NCI-H446 treated with DMSO at 0.1 percent for 48 hours (cell line): ENCODE results near the gene ELP4.

Experiments used
- DNase-seq: peaks from one replicate; lab custom pipeline; 2025; lab: John Stamatoyannopoulos, UW

Gene ELP4

GRCh38 chr11:31779374-31779791 lies 269.8 kb downstream of the ELP4 start:
- peak; percentile 85 for DNase-seq

- DNase-seq = no peak
Observed at GRCh38 chr11:31780078-31780477, 270.5 kb downstream of the ELP4 start.

GRCh38 chr11:31780480-31780971 lies 271.0 kb downstream of the ELP4 start:
- DNase-seq = peak; percentile 83

GRCh38 chr11:31782257-31782656 lies 272.7 kb downstream of the ELP4 start:
- DNase-seq = no peak

DNA sequence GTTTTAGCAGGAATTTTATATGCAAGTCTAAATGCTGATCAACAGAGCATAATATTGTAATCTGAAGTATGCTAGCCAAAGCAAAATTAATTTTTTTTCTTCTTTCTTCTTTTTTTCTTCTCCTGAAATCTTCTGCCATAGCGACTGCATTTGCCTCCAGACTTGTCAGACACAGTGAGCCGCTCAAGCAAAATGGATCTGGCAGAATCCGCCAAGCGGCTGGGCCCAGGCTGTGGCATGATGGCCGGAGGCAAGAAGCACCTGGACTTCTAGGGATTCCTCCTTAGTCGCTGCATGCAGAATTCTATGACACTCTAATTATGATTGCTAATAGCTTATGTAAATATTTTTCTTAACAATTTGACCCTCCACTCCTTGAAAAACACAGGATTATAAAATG lies 273.7 kb downstream of the ELP4 start:
- peak; percentile 36 for DNase-seq

DNA sequence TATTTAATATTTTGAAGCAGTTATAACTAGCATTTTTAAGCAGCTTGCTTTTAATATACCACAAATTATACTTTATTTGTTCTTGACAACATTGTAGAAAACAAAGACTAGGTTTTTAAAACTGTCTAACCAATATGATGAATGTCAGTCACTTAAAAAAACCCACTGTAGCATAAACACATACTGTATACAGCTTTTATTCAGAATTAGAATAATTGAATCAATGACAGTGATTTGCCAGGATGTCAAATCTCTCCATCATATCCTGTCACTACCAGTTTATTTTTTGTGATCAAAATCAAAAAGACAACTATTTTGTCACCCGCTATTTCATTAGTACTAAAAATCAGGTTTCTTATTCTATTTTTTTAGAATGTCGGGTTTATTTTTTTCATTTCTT lies 275.0 kb downstream of the ELP4 start:
- no peak for DNase-seq

- no peak for DNase-seq
Observed at GRCh38 chr11:31786996-31787685, 277.6 kb downstream of the ELP4 start.

DNA sequence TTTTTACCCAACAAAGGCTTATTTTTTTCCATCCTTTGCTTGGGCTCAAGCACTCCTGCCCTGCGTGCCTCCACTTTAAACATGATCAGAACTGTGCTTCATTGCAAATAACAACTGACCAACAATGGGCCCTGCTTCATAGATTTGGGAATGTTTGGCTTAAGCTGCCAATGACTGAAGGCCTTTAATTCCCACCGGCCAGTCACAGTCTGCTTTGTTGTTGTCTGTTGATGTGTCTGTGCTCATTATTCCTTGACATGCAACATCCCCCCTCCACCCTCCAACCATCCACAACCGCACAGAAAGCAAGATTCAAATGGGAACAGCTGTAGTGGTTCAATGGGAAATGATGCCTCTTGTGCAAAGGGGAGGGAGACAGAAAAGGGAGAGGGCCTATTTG lies 278.5 kb downstream of the ELP4 start:
- no peak for DNase-seq

DNA sequence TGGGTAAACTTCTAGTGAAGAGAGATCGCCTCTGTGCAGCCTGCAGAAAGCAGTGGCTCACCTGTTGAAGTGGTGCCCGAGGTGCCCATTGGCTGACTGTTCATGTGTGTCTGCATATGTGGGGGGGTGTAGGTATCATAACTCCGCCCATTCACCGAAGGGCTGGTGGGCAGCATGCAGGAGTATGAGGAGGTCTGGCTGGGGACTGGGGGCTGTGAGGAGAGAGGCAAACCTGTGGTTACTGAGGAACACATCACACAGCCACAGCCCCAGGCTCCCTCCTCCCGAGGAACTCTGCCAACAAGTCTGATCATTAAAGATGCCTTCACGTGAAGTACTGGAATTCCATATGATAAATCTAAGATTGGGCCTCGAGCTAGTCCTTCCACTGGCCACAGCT lies 281.1 kb downstream of the ELP4 start:
- DNase-seq = no peak

GRCh38 chr11:31792036-31792435 lies 282.5 kb downstream of the ELP4 start:
- DNase-seq = no peak

- DNase-seq = no peak
Observed at GRCh38 chr11:31792456-31792855, 282.9 kb downstream of the ELP4 start.

DNA sequence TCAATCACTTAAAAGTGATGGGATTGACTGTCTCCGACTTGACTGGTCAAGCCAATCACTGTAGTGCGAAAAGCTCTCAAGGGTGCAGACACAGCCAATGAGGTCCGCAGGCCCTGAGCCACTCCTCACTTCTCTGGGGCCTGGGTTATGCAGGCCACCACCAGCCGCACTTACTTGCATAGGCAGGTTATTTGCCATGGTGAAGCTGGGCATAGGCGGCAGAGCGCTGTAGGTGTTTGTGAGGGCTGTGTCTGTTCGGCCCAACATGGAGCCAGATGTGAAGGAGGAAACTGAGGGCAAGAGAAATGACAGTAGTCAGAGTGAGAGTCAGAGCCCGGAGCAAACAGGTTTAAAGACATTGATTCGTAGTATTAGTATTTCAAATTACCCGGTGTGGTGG lies 283.7 kb downstream of the ELP4 start:
- no peak for DNase-seq

GRCh38 chr11:31794548-31794947 lies 285.0 kb downstream of the ELP4 start:
- no peak for DNase-seq

DNA sequence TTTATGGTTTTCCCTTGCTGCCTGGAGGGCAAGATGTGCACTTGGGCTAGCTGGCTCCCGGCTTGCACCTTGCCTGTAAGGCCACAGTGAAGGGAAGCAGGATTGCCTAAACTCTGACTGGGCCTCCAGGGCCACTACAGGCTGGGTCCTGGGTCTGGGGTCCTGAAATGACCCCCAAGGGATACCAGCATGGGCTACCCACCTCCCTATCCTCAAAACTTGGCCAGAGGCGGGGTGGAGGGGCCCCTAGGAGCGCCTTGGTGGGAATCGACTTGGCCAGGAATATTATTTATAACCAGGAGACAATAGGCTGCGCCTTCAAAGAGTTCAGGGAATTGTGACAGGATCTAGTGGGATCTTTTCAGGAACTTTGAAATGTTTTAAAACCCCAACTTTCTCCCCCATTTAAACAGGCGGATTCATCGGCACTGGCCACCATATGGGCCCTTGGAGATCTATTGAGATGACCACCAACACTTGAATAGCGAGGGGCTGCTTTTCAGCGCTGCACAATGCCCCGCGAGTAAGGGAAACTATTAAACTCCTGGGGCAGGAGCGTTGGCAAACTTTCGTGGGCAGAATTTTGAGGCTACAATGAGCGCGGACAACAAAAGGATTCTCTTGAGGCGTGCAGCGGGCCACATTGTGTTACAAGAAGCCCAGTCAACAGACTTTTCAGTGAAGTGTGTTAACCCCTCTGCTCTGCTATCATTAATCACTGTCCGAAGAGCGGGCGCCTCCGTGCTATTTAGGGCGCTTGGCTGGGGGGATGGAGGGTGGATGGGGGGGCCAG lies 286.3 kb downstream of the ELP4 start:
- DNase-seq = no peak

- DNase-seq = no peak
Observed at GRCh38 chr11:31796499-31797189, 287.1 kb downstream of the ELP4 start.

GRCh38 chr11:31797190-31798056 lies 287.9 kb downstream of the ELP4 start:
- DNase-seq = no peak

- no peak for DNase-seq
Observed at GRCh38 chr11:31798057-31798553, 288.5 kb downstream of the ELP4 start.

- no peak for DNase-seq
Observed at GRCh38 chr11:31798554-31799434, 289.2 kb downstream of the ELP4 start.

- no peak for DNase-seq
Observed at GRCh38 chr11:31799435-31800397, 290.1 kb downstream of the ELP4 start.
